Measurements from ENCODE around the gene EP400. TPM values are rescaled to one million over a fixed set of nuclear protein-coding genes. Genes with fewer than 3 reads are reported as not detected.
"Not testable (repeated sequence)": the region's sequence is repeated elsewhere in the genome, so short reads cannot be mapped to it uniquely, and the experiment has no call there.

Gene EP400
- total RNA-seq, 1 donor from 2014 or later, result 11.9 TPM

- DNase-seq (ENCODE audit: low read depth), result no peak
- no peak for TF ChIP-seq CTCF (conservative IDR thresholded peaks at IDR 0.05; ENCODE audit: low read depth, low read length)
- no peak overlapping the region for H3K4me3 ChIP-seq (ENCODE audit: low read depth, low read length)
Measured at GRCh38 chr12:131981388-131981787, 31.6 kb downstream of the EP400 start.

- DNase-seq (ENCODE audit: low read depth), result no peak
- H3K4me3 ChIP-seq (ENCODE audit: low read depth, low read length), result no peak overlapping the region
- no peak for TF ChIP-seq CTCF (conservative IDR thresholded peaks at IDR 0.05; ENCODE audit: low read depth, low read length)
Measured at GRCh38 chr12:131982041-131982440, 32.3 kb downstream of the EP400 start.

- no peak overlapping the region for H3K4me3 ChIP-seq (ENCODE audit: low read depth, low read length)
- TF ChIP-seq CTCF (conservative IDR thresholded peaks at IDR 0.05; ENCODE audit: low read depth, low read length), result no peak
- DNase-seq (ENCODE audit: low read depth), result no peak
Measured at GRCh38 chr12:131983026-131983425, 33.3 kb downstream of the EP400 start.

- no peak overlapping the region for H3K4me3 ChIP-seq (ENCODE audit: low read depth, low read length)
- TF ChIP-seq CTCF (conservative IDR thresholded peaks at IDR 0.05; ENCODE audit: low read depth, low read length), result no peak
- DNase-seq (ENCODE audit: low read depth), result no peak
Measured at GRCh38 chr12:131983554-131983953, 33.8 kb downstream of the EP400 start.

GRCh38 chr12:131984334-131984733 lies 34.6 kb downstream of the EP400 start:
- TF ChIP-seq CTCF (conservative IDR thresholded peaks at IDR 0.05; ENCODE audit: low read depth, low read length), result no peak
- DNase-seq (ENCODE audit: low read depth), result no peak
- H3K4me3 ChIP-seq (ENCODE audit: low read depth, low read length), result no peak overlapping the region

- not testable (repeated sequence) for H3K4me3 ChIP-seq (ENCODE audit: low read depth, low read length); DNase-seq (ENCODE audit: low read depth)
Measured at GRCh38 chr12:131985510-131985875, 35.8 kb downstream of the EP400 start.

GRCh38 chr12:131986361-131986760 lies 36.6 kb downstream of the EP400 start:
- no peak overlapping the region for H3K4me3 ChIP-seq (ENCODE audit: low read depth, low read length)
- no peak for DNase-seq (ENCODE audit: low read depth)
- no peak for TF ChIP-seq CTCF (conservative IDR thresholded peaks at IDR 0.05; ENCODE audit: low read depth, low read length)

- no peak for DNase-seq (ENCODE audit: low read depth)
- TF ChIP-seq CTCF (conservative IDR thresholded peaks at IDR 0.05; ENCODE audit: low read depth, low read length), result no peak
- H3K4me3 ChIP-seq (ENCODE audit: low read depth, low read length), result no peak overlapping the region
Measured at GRCh38 chr12:131986910-131987309, 37.2 kb downstream of the EP400 start.
